Activated naive CD4-positive, alpha-beta T cell treated with anti-CD3 and anti-CD28 coated beads, Interleukin-2, amount 10 ng/mL, durations not matched to agents 7 days and 5 days (primary cell): Measurements from ENCODE around the gene GPA33.
"Not testable (repeated sequence)": the region's sequence is repeated elsewhere in the genome, so short reads cannot be mapped to it uniquely, and the experiment has no call there.

ENCODE experiments used
- CTCF ChIA-PET: fragments of 350-600 bp; sonication (Branson Sonifier 250); formaldehyde crosslinking; loops from one replicate; lab custom pipeline; 2021; ENCODE audit warnings: antibody characterized with exemption; lab: Charles Lee
- DNase-seq: peaks from one replicate; pipeline ENCODE4 v3.0.0-alpha.2; 2020
- H3K27ac Mint-ChIP-seq: one replicate; pipeline ENCODE4 v1.8.0; 2021; ENCODE audit warnings: mild to moderate bottlenecking, moderate library complexity, mixed read lengths
- H3K27me3 Mint-ChIP-seq: one replicate; pipeline ENCODE4 v1.8.0; 2021; ENCODE audit warnings: mild to moderate bottlenecking, mixed read lengths
- H3K36me3 Mint-ChIP-seq: one replicate; pipeline ENCODE4 v1.8.0; 2021; ENCODE audit warnings: mixed read lengths
- H3K4me1 Mint-ChIP-seq: one replicate; pipeline ENCODE4 v1.8.0; 2021; ENCODE audit warnings: mixed read lengths
- H3K4me3 Mint-ChIP-seq: one replicate; pipeline ENCODE4 v1.8.0; 2021; ENCODE audit warnings: mild to moderate bottlenecking, moderate library complexity, mixed read lengths
- H3K9me3 Mint-ChIP-seq: one replicate; pipeline ENCODE4 v1.8.0; 2021; ENCODE audit warnings: mixed read lengths

Gene GPA33

GRCh38 chr1:167052389-167052788, 37.8 kb downstream of the GPA33 start:
- no peak overlapping the region for H3K4me3 Mint-ChIP-seq
- peaks cover 6% of the 10 kb centered on the region for H3K27me3 Mint-ChIP-seq
- no peak overlapping the region for H3K27ac Mint-ChIP-seq
- CTCF ChIA-PET = interaction anchor here (18.3 kb wide), 1 partner anchor 139 kb away, joined by 682 read pairs; no protein-coding TSS in a partner anchor
- peaks cover 2% of the 10 kb centered on the region for H3K4me1 Mint-ChIP-seq
- no peak for DNase-seq
- H3K9me3 Mint-ChIP-seq = no peaks in the 10 kb centered on the region
- H3K36me3 Mint-ChIP-seq = no peaks in the 10 kb centered on the region

GRCh38 chr1:167051907-167052306, 38.3 kb downstream of the GPA33 start:
- Mint-ChIP-seq H3K27ac (no peak overlapping the region), H3K4me3 (no peak overlapping the region), H3K9me3 (no peaks in the 10 kb centered on the region), H3K36me3 (no peaks in the 10 kb centered on the region), H3K4me1 (peaks cover 2% of the 10 kb centered on the region), H3K27me3 (peaks cover 9% of the 10 kb centered on the region)
- CTCF ChIA-PET = interaction anchor here (1.0 to 18.3 kb wide), 3 partner anchors 9 to 139 kb away, joined by 3 to 682 read pairs (median 3); no protein-coding TSS in a partner anchor
- DNase-seq = no peak

GRCh38 chr1:167043752-167044488, 46.3 kb downstream of the GPA33 start:
- Mint-ChIP-seq H3K9me3 (no peaks in the 10 kb centered on the region), H3K27me3 (peaks cover 31% of the 10 kb centered on the region), H3K4me1 (peaks cover 20% of the 10 kb centered on the region), H3K4me3 (peak overlapping the region; percentile 76), H3K27ac (peak overlapping the region; percentile 86), H3K36me3 (no peaks in the 10 kb centered on the region)
- CTCF ChIA-PET = interaction anchor here (0.7 to 2.4 kb wide), 7 partner anchors 13 to 1482 kb away, joined by 3 to 12 read pairs (median 4); no protein-coding TSS in a partner anchor
- DNase-seq = peak; percentile 87

- Mint-ChIP-seq H3K4me1 (no peaks in the 10 kb centered on the region), H3K27ac (no peak overlapping the region), H3K36me3 (no peaks in the 10 kb centered on the region), H3K4me3 (no peak overlapping the region), H3K27me3 (peaks cover 9% of the 10 kb centered on the region), H3K9me3 (no peaks in the 10 kb centered on the region)
- no peak for DNase-seq
- CTCF ChIA-PET = no interaction called here
Measured at GRCh38 chr1:167033646-167034045, 56.5 kb downstream of the GPA33 start.

- H3K27me3 Mint-ChIP-seq = peaks cover 31% of the 10 kb centered on the region
- H3K9me3 Mint-ChIP-seq, H3K4me1 Mint-ChIP-seq, DNase-seq, H3K27ac Mint-ChIP-seq, CTCF ChIA-PET, H3K36me3 Mint-ChIP-seq, H3K4me3 Mint-ChIP-seq: not testable (repeated sequence)
Measured at GRCh38 chr1:167029553-167029952, 60.6 kb downstream of the GPA33 start.

- H3K27ac Mint-ChIP-seq = no peak overlapping the region
- no peaks in the 10 kb centered on the region for H3K36me3 Mint-ChIP-seq
- H3K27me3 Mint-ChIP-seq = peaks cover 15% of the 10 kb centered on the region
- no peaks in the 10 kb centered on the region for H3K4me1 Mint-ChIP-seq
- no peak for DNase-seq
- no peak overlapping the region for H3K4me3 Mint-ChIP-seq
- CTCF ChIA-PET = interaction anchor here (1.2 kb wide), 1 partner anchor 37 kb away, joined by 3 read pairs; no protein-coding TSS in a partner anchor
- no peaks in the 10 kb centered on the region for H3K9me3 Mint-ChIP-seq
Measured at GRCh38 chr1:167022384-167022783, 67.8 kb downstream of the GPA33 start.

- H3K27ac Mint-ChIP-seq = no peak overlapping the region
- no peak overlapping the region for H3K4me3 Mint-ChIP-seq
- peaks cover 6% of the 10 kb centered on the region for H3K27me3 Mint-ChIP-seq
- H3K9me3 Mint-ChIP-seq = no peaks in the 10 kb centered on the region
- peaks cover 2% of the 10 kb centered on the region for H3K4me1 Mint-ChIP-seq
- DNase-seq = no peak
- no peaks in the 10 kb centered on the region for H3K36me3 Mint-ChIP-seq
- CTCF ChIA-PET = no interaction called here
Measured at GRCh38 chr1:167016100-167016750, 74.0 kb downstream of the GPA33 start.

GRCh38 chr1:167013108-167013929, 76.9 kb downstream of the GPA33 start:
- Mint-ChIP-seq H3K27me3 (peaks cover 23% of the 10 kb centered on the region), H3K4me1 (peaks cover 10% of the 10 kb centered on the region), H3K27ac (no peak overlapping the region), H3K4me3 (no peak overlapping the region), H3K36me3 (no peaks in the 10 kb centered on the region), H3K9me3 (no peaks in the 10 kb centered on the region)
- CTCF ChIA-PET = no interaction called here
- no peak for DNase-seq

- DNase-seq = no peak
- CTCF ChIA-PET = no interaction called here
- no peak overlapping the region for H3K4me3 Mint-ChIP-seq
- peaks cover 10% of the 10 kb centered on the region for H3K4me1 Mint-ChIP-seq
- H3K36me3 Mint-ChIP-seq = no peaks in the 10 kb centered on the region
- no peaks in the 10 kb centered on the region for H3K9me3 Mint-ChIP-seq
- peaks cover 23% of the 10 kb centered on the region for H3K27me3 Mint-ChIP-seq
- no peak overlapping the region for H3K27ac Mint-ChIP-seq
Measured at GRCh38 chr1:167012570-167012969, 77.6 kb downstream of the GPA33 start.

GRCh38 chr1:167011560-167012191, 78.5 kb downstream of the GPA33 start:
- DNase-seq = no peak
- H3K36me3 Mint-ChIP-seq = no peaks in the 10 kb centered on the region
- no peak overlapping the region for H3K27ac Mint-ChIP-seq
- CTCF ChIA-PET = no interaction called here
- H3K4me1 Mint-ChIP-seq = peaks cover 10% of the 10 kb centered on the region
- H3K4me3 Mint-ChIP-seq = no peak overlapping the region
- no peaks in the 10 kb centered on the region for H3K9me3 Mint-ChIP-seq
- H3K27me3 Mint-ChIP-seq = peaks cover 23% of the 10 kb centered on the region

- Mint-ChIP-seq H3K27ac (no peak overlapping the region), H3K4me3 (no peak overlapping the region), H3K9me3 (peaks cover 3% of the 10 kb centered on the region), H3K27me3 (no peaks in the 10 kb centered on the region), H3K4me1 (peaks cover 9% of the 10 kb centered on the region), H3K36me3 (no peaks in the 10 kb centered on the region)
- DNase-seq = no peak
- CTCF ChIA-PET = no interaction called here
Measured at GRCh38 chr1:167003711-167004110, 86.5 kb downstream of the GPA33 start.
